IPS-18a (cell line): ENCODE measurements around the gene VPS9D1.

ENCODE experiments used
- H3K27ac ChIP-seq: one replicate; pipeline ENCODE4 v1.5.1; 2013; ENCODE audit warnings: low read length
- H3K27me3 ChIP-seq: one replicate; pipeline ENCODE4 v1.6.1; 2013; ENCODE audit warnings: mild to moderate bottlenecking, low read length; ENCODE audit not compliant: control insufficient read depth, insufficient read depth
- H3K36me3 ChIP-seq: one replicate; pipeline ENCODE4 v1.6.1; 2013; ENCODE audit warnings: low read depth, low read length; ENCODE audit not compliant: control insufficient read depth
- H3K4me1 ChIP-seq: one replicate; pipeline ENCODE4 v1.6.1; 2013; ENCODE audit warnings: low read depth, low read length; ENCODE audit not compliant: control insufficient read depth
- H3K4me3 ChIP-seq: one replicate; pipeline ENCODE4 v1.5.1; 2013; ENCODE audit warnings: low read length
- H3K9ac ChIP-seq: one replicate; pipeline ENCODE4 v1.6.1; 2013; ENCODE audit warnings: mild to moderate bottlenecking, low read length, moderate library complexity
- H3K9me3 ChIP-seq: one replicate; pipeline ENCODE4 v1.6.1; 2013; ENCODE audit warnings: low read depth, low read length; ENCODE audit not compliant: control insufficient read depth

The VPS9D1 gene

GRCh38 chr16:89730610-89731234 is 10.0 kb upstream of the VPS9D1 start:
- Histone ChIP-seq H3K4me1 (peaks cover 7% of the 10 kb centered on the region), H3K9ac (no peak overlapping the region), H3K9me3 (no peaks in the 10 kb centered on the region), H3K27ac (no peak overlapping the region), H3K36me3 (peaks cover 15% of the 10 kb centered on the region), H3K27me3 (no peaks in the 10 kb centered on the region), H3K4me3 (no peak overlapping the region)

- Histone ChIP-seq H3K36me3 (peaks cover 10% of the 10 kb centered on the region), H3K9me3 (no peaks in the 10 kb centered on the region), H3K27ac (no peak overlapping the region), H3K4me3 (no peak overlapping the region), H3K4me1 (peaks cover 7% of the 10 kb centered on the region), H3K9ac (no peak overlapping the region), H3K27me3 (no peaks in the 10 kb centered on the region)
Observed at GRCh38 chr16:89729863-89730593, 9.3 kb upstream of the VPS9D1 start.

- Histone ChIP-seq H3K27me3 (peaks cover 2% of the 10 kb centered on the region), H3K9ac (no peak overlapping the region), H3K4me3 (no peak overlapping the region), H3K4me1 (peaks cover 7% of the 10 kb centered on the region), H3K36me3 (peaks cover 11% of the 10 kb centered on the region), H3K9me3 (no peaks in the 10 kb centered on the region), H3K27ac (no peak overlapping the region)
Observed at GRCh38 chr16:89729293-89729692, 8.6 kb upstream of the VPS9D1 start.

GRCh38 chr16:89727406-89728120 is 6.9 kb upstream of the VPS9D1 start:
- Histone ChIP-seq H3K4me3 (no peak overlapping the region), H3K9me3 (no peaks in the 10 kb centered on the region), H3K27me3 (peaks cover 12% of the 10 kb centered on the region), H3K9ac (no peak overlapping the region), H3K36me3 (peaks cover 5% of the 10 kb centered on the region), H3K27ac (no peak overlapping the region), H3K4me1 (peaks cover 7% of the 10 kb centered on the region)

- H3K9ac ChIP-seq: no peak overlapping the region
- H3K4me1 ChIP-seq: no peaks in the 10 kb centered on the region
- H3K4me3 ChIP-seq: no peak overlapping the region
- no peaks in the 10 kb centered on the region for H3K9me3 ChIP-seq
- peaks cover 35% of the 10 kb centered on the region for H3K27me3 ChIP-seq
- H3K36me3 ChIP-seq: peaks cover 5% of the 10 kb centered on the region
- H3K27ac ChIP-seq: no peak overlapping the region
Observed at GRCh38 chr16:89723279-89724250, 2.9 kb upstream of the VPS9D1 start.

- peaks cover 44% of the 10 kb centered on the region for H3K27me3 ChIP-seq
- H3K27ac ChIP-seq: no peak overlapping the region
- no peaks in the 10 kb centered on the region for H3K9me3 ChIP-seq
- H3K36me3 ChIP-seq: peaks cover 5% of the 10 kb centered on the region
- no peaks in the 10 kb centered on the region for H3K4me1 ChIP-seq
- H3K9ac ChIP-seq: peak overlapping the region; percentile 7
- H3K4me3 ChIP-seq: peak overlapping the region; percentile 66
Observed at GRCh38 chr16:89722392-89723278, 1.9 kb upstream of the VPS9D1 start.

- Histone ChIP-seq H3K4me1 (no peaks in the 10 kb centered on the region), H3K9ac (peak overlapping the region; percentile 7)
Observed at GRCh38 chr16:89721546-89722391, 1.1 kb upstream of the VPS9D1 start.

GRCh38 chr16:89720551-89720812 is 216 bp downstream of the VPS9D1 start:
- Histone ChIP-seq H3K4me3 (peak overlapping the region; percentile 66), H3K9ac (peak overlapping the region; percentile 50), H3K9me3 (no peaks in the 10 kb centered on the region), H3K36me3 (peaks cover 5% of the 10 kb centered on the region), H3K4me1 (no peaks in the 10 kb centered on the region), H3K27me3 (peaks cover 45% of the 10 kb centered on the region), H3K27ac (no peak overlapping the region)

More at GRCh38 chr16:89721546-89722391, 1.1 kb upstream of the VPS9D1 start:
- Histone ChIP-seq H3K27ac (no peak overlapping the region), H3K9me3 (no peaks in the 10 kb centered on the region), H3K4me3 (peak overlapping the region; percentile 66), H3K36me3 (peaks cover 5% of the 10 kb centered on the region), H3K27me3 (peaks cover 45% of the 10 kb centered on the region)

- H3K27ac ChIP-seq: no peak overlapping the region
- no peaks in the 10 kb centered on the region for H3K9me3 ChIP-seq
Observed at GRCh38 chr16:89717688-89718505, 2.8 kb downstream of the VPS9D1 start.

More at GRCh38 chr16:89717688-89718505, 2.8 kb downstream of the VPS9D1 start:
- Histone ChIP-seq H3K4me3 (no peak overlapping the region), H3K27me3 (peaks cover 40% of the 10 kb centered on the region), H3K4me1 (no peaks in the 10 kb centered on the region), H3K36me3 (no peaks in the 10 kb centered on the region), H3K9ac (no peak overlapping the region)
